GM19463 (cell line): Measurements from ENCODE around the gene CDCA3.
A peak's percentile ranks its signal among the peaks of the same experiment; 100 is the strongest.

ENCODE experiments used
- ATAC-seq: cut with Tn5 transposase; IDR thresholded peaks from one replicate; pipeline ENCODE4 v1.9.1; 2021; ENCODE audit warnings: mild to moderate bottlenecking, moderate library complexity; ENCODE audit not compliant: unreplicated experiment

Gene CDCA3

DNA sequence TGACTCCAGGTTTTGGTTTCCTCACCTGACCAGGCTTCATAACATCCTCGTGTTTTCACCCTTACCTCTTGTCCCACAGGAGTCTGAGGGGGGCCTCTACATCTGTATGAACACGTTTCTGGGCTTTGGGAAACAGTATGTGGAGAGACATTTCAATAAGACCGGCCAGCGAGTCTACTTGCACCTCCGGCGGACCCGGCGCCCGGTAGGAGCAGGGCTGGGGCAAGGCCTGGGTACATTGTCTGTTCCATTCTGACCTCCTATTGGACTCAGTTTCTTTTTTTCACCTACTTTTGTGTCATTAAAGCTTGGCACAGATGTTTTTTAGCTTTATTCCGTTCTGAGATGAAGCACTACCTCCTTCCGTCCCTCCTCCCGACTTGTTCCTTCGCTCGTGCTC lies 4.2 kb upstream of the CDCA3 start:
- ATAC-seq, result no peak

DNA sequence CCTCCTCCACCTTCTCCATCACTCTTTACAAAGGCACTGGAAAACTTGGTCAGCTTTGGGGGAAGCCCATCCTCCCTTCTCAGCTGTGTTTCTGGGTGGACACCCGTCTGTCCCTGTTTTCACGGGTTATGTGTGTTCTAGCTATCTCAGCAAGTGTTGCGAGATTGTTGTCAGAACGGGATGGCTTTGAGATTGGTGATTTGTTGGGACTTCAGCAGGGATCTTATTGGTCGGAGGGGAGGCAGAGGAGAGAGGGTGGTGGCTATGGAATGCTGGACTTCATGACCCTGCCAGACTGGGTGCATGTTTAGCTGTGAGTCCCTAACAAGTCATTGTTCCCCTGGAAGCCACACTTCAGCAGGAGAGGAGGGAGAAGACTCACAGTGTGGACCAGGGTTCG lies 3.0 kb upstream of the CDCA3 start:
- no peak for ATAC-seq

DNA sequence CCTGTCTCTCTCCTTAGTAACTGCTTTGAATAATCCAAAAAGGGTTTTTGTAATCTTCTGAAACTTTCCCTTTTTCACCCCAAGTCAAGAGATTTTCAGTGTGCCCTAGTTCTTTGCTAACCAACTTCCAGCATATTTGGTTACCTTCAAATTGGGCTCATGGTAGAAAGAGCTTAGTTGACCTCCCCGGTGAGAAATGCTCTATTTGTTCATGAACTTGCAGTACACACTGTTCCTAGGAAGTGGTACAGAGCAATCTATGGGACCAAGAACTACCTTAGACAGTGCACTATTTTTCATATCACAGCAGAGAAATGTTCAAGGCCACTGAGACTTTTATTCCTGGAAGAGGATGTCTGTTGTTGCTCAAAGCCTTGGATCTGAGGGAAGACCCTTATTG lies 2.5 kb upstream of the CDCA3 start:
- ATAC-seq, result no peak

GRCh38 chr12:6852651-6853354 lies 1.7 kb upstream of the CDCA3 start:
- no peak for ATAC-seq

GRCh38 chr12:6851921-6852650 lies 1.0 kb upstream of the CDCA3 start, which contains the start of gene USP5:
TSS of gene USP5 (plus strand) at chr12:6852150. CDS start at chr12:6852180, 30 bp downstream.
- ATAC-seq, result peak; percentile 69

DNA sequence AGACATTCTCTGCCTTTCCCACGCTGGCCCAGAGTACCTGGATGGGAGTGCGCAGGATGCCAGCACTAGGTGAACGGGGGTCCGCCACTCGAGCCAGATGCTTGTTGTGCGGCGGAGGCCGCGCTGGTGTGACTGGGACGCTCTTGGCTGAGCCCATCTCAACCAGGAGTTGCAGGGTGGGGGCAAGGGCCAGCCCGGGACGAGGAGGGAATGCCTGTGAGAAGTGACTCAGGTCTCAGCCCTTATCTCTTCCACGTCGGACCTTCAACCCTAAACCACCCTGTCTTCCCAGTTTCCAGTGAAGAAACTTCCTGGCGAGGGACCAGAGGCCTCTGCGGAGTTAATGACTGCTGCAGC lies 312 bp downstream of the CDCA3 start:
- no peak for ATAC-seq

GRCh38 chr12:6849976-6850560 lies 1.0 kb downstream of the CDCA3 start:
- no peak for ATAC-seq

GRCh38 chr12:6849427-6849826 lies 1.7 kb downstream of the CDCA3 start:
- ATAC-seq, result no peak

GRCh38 chr12:6847676-6848075 lies 3.4 kb downstream of the CDCA3 start:
- no peak for ATAC-seq

DNA sequence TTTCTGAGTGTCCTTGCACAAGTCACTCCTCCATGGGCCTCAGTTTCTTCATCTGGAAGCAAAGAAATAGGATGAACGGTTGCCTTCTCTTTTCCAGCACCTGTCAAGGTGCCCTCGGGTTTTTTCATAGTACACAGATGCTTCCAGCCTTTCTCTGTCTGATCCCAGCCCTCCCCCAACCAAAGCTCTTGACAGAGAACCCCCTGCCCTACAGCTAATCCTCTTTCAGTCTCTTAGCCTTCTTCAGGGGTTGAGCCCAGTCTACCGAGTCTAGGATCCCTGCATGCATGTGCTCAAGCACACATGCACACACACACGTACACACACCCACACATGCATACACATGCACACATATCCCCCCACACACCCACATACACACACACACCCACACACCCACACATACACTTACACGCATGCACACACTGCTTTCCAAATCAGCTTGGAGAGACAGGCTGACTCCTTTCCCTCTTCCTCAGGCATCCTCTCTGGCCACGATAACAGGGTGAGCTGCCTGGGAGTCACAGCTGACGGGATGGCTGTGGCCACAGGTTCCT lies 4.7 kb downstream of the CDCA3 start:
- ATAC-seq, result no peak

DNA sequence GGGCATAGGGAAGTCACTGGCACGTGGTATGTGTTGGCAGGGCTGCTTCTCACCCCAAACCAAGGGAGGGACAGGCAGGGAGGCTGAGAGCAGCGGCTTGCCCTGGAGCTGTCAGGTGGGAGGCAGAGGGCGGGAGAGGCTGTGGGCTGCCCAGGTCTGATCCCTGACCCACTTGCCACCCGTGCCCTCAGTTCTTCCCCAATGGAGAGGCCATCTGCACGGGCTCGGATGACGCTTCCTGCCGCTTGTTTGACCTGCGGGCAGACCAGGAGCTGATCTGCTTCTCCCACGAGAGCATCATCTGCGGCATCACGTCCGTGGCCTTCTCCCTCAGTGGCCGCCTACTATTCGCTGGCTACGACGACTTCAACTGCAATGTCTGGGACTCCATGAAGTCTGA lies 5.7 kb downstream of the CDCA3 start:
- ATAC-seq, result no peak

- no peak for ATAC-seq
These were observed 7.8 kb downstream of the CDCA3 start for GRCh38 chr12:6843118-6843902.

DNA sequence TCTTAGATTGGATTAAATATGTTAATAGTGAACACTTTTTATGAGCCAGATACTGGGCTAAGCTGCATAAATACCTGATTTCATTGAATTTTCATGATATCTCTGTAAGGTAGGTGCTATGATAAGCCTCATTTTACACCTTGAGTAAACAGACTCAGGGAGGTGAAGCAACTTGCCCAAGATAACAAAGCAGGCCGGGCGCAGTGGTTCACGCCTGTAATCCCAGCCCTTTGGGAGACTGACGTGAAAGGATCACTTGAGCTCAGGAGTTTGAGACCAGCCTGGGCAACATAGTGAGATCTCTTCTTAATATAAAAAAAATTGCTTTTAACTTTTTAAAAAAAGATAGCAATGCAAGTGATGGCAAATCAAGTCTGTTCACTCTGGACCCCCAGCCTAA lies 9.0 kb downstream of the CDCA3 start:
- ATAC-seq, result no peak

DNA sequence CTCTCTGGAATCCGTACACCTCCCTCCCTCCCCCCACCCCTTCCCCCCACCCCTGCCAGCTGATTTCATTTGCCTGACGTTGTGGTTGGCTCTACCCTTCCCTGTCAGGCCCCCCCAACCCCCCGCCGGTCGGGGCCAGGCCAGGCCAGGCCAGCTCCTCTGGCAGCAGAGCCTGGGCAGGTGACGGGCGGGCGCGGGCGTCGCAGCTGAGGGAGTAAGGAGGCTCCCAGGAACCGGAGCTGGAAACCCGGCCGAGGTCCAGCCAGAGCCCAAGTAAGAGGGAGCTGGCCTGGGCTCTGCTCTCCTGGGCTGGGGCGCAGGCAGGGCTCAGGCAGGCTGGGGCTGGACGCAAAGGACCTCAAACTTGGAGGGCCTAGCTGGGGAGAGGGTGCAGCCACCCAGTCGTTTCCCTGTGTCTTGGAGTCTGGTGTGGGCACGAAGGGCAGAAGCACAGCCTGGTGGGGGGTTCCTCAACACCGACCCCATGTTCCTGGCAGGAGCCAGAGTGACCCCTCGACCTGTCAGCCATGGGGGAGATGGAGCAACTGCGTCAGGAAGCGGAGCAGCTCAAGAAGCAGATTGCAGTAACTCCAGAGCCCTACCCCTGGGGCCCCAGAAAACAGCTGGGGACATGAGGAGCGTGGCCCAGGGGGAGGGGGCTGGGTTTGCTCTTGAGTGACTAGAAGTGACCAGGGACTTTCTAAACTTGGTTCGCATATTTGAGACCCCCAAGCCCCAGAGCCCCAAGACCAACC lies 10.1 kb downstream of the CDCA3 start, which contains the start of gene GNB3:
Gene GNB3, plus strand, starts transcription at position 165 of the 755 bp plus-strand sequence. Its CDS starts 363 bp downstream, at position 528.
- ATAC-seq, result no peak

DNA sequence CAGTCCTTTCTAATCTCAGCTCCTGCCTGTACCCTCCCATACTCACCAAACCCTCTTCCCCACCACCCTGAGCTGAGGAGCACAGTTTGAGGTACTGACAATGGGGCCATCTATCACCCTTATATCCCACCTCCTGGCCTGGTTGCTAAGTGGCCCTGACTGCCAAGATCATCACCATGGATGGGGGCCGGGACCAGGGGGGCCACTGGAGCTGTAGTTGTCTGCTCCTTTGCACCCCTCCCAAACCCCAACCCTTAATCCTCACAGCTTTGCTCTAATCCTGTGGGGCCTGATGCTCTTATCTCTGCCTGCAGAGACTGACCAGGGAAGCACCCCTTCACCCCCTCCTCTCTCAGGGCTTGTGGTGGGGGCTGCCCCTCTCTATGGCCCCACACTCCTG lies 10.8 kb downstream of the CDCA3 start:
- no peak for ATAC-seq

DNA sequence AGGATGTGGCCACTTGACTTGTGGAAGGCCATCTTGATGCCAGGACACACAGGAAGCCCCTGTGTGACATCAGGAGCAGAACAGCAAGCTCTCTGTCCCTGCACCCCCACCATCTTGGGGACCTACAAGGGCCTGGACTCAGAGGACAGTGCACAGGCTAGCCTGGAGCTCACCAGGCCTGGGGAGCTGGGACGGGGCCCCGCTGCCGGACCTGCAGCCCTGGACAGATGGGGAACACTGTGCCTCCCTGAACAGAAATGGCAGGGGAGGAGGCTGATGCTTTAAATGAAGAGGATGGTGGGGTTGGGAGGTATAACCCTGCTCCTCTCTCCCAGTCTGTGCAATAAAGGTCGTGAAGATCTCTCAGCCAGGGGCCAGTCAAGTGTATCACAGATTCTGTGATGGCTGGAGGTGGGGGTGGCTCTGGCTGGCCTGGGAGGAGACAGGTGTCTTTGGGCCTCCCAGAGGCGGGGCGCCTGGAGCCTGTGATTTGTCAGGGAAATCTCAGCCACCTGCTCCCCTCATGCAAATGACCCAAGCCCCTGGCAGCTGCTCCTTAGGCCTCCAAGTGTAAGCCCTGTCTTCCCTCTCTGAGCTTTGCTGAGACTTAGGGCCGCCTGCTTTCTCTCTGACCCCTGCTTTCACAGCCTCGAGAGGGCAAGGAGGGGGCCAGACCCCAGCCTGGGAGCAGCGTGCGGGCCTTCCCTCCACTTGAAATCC lies 11.4 kb downstream of the CDCA3 start:
- peak; percentile 92 for ATAC-seq

- ATAC-seq, result no peak
These were observed 12.2 kb downstream of the CDCA3 start for GRCh38 chr12:6838854-6839253.

DNA sequence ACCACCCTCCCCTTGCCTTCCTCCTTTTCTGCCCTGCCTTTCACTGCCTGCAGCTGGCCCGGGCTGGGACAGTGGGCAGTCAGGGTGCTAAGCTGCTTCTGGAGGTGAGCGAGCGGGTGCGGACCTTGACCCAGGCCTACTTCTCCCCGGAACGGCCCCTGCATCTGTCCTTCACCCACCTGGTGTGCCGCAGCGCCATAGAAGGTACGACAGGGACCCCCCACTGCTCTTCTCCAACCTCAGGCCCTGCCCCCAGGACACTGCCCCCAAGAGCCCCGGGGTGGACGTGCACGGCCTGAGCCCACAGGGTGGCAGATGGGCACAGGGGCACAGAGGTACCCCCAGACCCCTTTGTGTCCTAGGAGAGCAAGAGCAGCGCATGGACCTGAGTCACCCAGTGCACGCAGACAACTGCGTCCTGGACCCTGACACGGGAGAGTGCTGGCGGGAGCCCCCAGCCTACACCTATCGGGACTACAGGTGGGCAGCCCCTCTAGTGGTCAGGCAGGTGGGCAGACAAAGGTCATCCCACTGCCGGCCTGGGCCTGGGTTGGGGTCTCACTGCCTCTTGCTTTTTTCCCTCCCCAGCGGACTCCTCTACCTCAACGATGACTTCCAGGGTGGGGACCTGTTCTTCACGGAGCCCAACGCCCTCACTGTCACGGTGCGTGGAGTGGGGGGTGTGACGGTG lies 13.6 kb downstream of the CDCA3 start:
- no peak for ATAC-seq

DNA sequence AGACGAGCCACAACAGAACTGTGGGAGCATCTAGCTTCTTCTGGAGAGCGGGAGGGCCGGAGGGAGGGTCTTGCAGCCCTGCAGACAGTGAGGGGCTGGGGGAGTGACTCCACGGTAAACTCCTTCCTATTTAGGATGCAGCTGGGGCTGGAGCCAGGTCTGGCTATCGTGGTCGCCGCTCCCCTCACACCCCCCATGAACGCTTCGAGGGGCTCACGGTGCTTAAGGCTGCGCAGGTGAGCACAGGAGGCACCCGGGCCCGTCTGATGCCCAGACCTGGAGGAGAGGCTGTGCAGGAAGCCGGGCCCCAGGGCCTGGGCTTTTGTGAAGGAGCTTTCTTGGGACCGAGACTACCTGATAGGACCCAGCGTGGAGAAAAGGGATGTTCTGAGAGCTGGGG lies 14.2 kb downstream of the CDCA3 start:
- ATAC-seq, result no peak
